ENCODE data around the gene CCDC170.

CCDC170 gene

GRCh38 chr6:151616600-151616999 is 122.8 kb downstream of the CCDC170 start:
- ChIA-PET POLR2A (no interaction called here), CTCF (interaction anchor here (0.9 to 1.6 kb wide), 4 partner anchors 22 to 59 kb away, joined by 3 to 4 read pairs (median 3); no protein-coding TSS in a partner anchor)
- DNase-seq (ENCODE audit: extremely low spot score) = no peak
- TF ChIP-seq, protein P1, sequence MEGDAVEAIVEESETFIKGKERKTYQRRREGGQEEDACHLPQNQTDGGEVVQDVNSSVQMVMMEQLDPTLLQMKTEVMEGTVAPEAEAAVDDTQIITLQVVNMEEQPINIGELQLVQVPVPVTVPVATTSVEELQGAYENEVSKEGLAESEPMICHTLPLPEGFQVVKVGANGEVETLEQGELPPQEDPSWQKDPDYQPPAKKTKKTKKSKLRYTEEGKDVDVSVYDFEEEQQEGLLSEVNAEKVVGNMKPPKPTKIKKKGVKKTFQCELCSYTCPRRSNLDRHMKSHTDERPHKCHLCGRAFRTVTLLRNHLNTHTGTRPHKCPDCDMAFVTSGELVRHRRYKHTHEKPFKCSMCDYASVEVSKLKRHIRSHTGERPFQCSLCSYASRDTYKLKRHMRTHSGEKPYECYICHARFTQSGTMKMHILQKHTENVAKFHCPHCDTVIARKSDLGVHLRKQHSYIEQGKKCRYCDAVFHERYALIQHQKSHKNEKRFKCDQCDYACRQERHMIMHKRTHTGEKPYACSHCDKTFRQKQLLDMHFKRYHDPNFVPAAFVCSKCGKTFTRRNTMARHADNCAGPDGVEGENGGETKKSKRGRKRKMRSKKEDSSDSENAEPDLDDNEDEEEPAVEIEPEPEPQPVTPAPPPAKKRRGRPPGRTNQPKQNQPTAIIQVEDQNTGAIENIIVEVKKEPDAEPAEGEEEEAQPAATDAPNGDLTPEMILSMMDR (IDR thresholded peaks at IDR 0.05; ENCODE audit: control extremely low read depth, extremely low read depth, low read depth, missing control alignments) = no peak

DNA sequence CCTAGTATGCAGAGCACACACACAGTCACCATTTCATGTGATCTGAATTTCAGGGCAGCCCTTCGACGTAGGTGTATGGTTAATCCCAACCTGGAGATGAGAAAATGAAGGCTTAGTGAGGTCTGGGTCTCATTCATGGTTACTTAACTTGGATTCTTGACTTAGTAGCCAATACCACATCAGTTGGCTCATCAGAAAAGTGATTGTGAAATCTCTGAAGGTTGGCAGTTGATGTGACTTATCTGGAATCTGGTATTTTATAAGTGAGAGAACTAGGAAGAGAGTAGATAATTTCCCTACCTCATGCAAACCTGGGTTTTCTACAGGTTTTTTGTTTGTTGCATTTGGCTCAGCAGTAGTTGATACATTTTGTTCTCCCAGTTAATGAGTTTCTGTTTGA is 123.7 kb downstream of the CCDC170 start:
- TF ChIP-seq, protein P1 (IDR thresholded peaks at IDR 0.05; ENCODE audit: control extremely low read depth, extremely low read depth, low read depth, missing control alignments) = no peak
- no peak for DNase-seq (ENCODE audit: extremely low spot score)
- POLR2A ChIA-PET = no interaction called here
- CTCF ChIA-PET = no interaction called here

GRCh38 chr6:151618717-151619116 is 124.9 kb downstream of the CCDC170 start:
- TF ChIP-seq, protein P1 (IDR thresholded peaks at IDR 0.05; ENCODE audit: control extremely low read depth, extremely low read depth, low read depth, missing control alignments) = no peak
- DNase-seq (ENCODE audit: extremely low spot score) = no peak
- ChIA-PET CTCF (interaction anchor here (1.5 kb wide), 1 partner anchor 9 kb away, joined by 5 read pairs; no protein-coding TSS in a partner anchor), POLR2A (no interaction called here)

DNA sequence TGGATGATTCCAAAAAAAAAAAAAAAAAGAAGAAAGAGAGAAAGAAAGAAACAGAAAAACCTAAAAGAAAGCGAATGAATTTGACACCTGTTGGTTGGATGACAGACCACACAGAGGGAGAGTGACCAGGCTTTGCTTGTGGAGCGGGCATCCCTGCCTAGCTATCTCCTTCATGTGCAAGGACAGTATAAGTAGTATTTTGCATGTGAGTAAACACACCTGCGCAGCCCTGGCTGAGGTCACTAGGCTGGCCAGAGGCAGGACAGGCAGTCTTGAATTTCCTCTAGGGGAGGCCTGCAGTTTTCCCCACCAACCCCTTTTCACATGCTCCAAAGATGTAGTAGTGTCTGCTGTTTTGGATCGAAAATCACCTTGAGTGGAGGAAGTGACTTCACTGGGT is 126.4 kb downstream of the CCDC170 start:
- POLR2A ChIA-PET = no interaction called here
- no peak for DNase-seq (ENCODE audit: extremely low spot score)
- TF ChIP-seq, protein P1 (IDR thresholded peaks at IDR 0.05; ENCODE audit: control extremely low read depth, extremely low read depth, low read depth, missing control alignments) = no peak
- CTCF ChIA-PET = interaction anchor here (1.5 kb wide), 1 partner anchor 10 kb away, joined by 5 read pairs; no protein-coding TSS in a partner anchor

- TF ChIP-seq, protein P1 (IDR thresholded peaks at IDR 0.05; ENCODE audit: control extremely low read depth, extremely low read depth, low read depth, missing control alignments) = no peak
Measured at GRCh38 chr6:151624071-151624470, 130.3 kb downstream of the CCDC170 start.

DNA sequence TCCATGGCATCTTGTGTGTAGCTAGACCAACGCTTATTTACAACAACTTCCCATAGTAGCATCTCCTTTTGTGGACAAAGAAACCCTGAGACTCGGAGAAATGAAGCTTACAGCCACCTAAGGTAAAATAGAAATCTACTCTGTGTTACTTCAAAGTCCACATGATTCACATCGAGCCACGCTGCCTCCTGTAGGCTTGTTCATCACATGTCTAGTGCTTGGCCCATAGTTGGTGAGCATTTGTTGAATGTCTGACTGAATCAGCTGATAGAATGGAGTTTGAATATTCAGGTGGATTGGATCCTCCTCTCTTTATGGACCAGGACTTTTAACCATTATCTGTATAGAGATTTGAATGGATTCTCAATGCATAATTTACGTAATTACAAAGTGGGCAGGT is 130.7 kb downstream of the CCDC170 start:
- DNase-seq (ENCODE audit: extremely low spot score) = no peak
- CTCF ChIA-PET = interaction anchor here (1.0 kb wide), 1 partner anchor 10 kb away, joined by 3 read pairs; no protein-coding TSS in a partner anchor
- POLR2A ChIA-PET = no interaction called here
- TF ChIP-seq, protein P1 (IDR thresholded peaks at IDR 0.05; ENCODE audit: control extremely low read depth, extremely low read depth, low read depth, missing control alignments) = no peak

More at GRCh38 chr6:151624071-151624470, 130.3 kb downstream of the CCDC170 start:
- POLR2A ChIA-PET = no interaction called here
- CTCF ChIA-PET = interaction anchor here (1.0 kb wide), 1 partner anchor 10 kb away, joined by 3 read pairs; no protein-coding TSS in a partner anchor
- no peak for DNase-seq (ENCODE audit: extremely low spot score)

All from GM10248 (cell line).